HG03457 (cell line): ENCODE data around the gene MYO5A.
"Not testable (repeated sequence)": the region's sequence is repeated elsewhere in the genome, so short reads cannot be mapped to it uniquely, and the experiment has no call there.

ENCODE experiments used
- ATAC-seq: cut with Tn5 transposase; IDR thresholded peaks from one replicate; pipeline ENCODE4 v1.9.1; 2021; ENCODE audit warnings: moderate number of reproducible peaks; ENCODE audit not compliant: unreplicated experiment

MYO5A gene

DNA sequence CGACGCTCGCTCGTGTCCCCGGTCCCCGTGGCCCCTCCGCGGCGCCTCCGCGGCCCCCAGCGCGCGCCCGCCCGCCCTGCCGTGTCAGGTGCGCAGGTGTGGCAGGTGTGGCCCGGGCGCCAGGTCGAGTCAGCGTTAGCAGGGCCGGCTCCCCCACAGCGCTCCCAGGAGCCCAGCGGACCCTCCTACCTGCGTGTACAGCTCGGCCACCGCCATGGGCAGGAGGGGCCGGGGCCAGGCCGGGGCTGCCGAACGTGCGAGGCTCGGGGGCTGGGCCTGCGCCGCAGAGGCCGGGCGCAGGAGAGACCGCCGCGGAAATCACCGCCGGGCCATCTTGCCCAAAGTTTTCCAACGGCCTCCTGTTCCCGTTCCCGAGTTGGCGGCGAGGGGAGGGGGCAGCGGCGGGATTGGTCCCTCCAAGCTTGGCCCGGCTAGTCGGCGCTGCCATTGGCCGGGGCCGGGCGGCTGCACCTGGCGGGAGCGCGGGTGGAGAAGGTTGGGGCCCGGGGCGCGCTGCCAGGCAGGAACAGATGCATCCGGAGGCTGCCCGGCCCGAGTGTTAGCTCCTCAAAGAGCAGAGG, 233.2 kb downstream of the MYO5A start, which contains the start of gene MYO5C:
MYO5C (minus strand) TSS at position 384 of the 581 bp plus-strand sequence; CDS start at position 216, 168 bp downstream.
- no peak for ATAC-seq

DNA sequence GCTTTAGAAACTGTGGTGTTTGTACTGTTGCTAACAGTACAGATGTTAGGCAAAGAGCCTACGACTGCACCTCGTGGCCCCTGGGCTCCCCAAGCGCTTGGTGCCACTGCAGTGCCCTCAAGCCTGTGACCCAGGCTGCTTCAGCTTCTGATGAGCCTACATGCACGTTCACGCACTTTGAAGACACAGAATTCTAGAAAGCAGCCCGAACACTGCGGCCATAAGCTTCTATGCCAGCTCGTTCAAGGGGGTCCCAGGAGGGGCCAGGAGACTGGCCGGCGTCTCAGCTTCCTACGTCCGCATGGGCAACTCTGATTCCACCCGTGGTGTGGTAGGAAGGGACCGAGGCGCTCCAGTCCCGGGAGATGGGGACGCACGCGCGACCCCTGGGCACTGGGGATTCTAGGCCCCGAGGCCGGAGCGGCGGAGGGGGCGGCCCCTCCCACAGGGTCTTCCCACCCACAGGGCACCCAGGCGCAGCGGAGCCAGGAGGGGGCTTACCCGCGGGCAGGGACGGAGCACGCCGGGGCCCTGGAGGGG, 233.7 kb downstream of the MYO5A start:
- ATAC-seq = no peak

DNA sequence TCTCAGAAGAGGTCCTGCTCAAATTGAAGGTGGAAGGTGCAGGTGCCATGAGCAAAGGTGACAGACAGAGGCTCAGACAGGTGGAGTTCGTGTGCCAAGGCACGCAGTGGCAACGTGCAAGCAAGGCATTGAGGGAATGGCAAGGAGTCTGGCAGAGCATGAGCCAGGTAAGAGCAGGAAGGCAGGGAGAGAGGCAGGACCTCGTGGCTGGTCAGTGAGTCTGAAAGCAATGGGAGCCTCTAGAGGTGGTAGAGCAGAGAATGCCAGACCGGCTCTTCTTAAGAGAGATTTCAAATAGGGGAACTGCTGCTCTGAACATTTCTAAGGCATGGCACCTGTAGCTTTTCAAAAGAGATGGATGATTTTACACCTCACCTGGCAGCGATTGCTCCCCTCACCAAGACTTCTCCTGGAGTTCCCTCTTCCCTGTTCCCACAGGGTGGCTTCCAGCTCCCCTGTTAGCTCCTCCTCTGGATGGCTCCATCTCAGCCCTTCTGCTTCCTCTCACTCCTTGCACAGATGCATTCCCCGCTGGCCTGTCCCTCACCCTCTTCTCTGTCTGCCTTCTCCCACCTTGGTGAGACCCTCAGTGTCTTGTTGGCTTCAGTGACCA, 235.8 kb downstream of the MYO5A start:
- ATAC-seq = no peak

DNA sequence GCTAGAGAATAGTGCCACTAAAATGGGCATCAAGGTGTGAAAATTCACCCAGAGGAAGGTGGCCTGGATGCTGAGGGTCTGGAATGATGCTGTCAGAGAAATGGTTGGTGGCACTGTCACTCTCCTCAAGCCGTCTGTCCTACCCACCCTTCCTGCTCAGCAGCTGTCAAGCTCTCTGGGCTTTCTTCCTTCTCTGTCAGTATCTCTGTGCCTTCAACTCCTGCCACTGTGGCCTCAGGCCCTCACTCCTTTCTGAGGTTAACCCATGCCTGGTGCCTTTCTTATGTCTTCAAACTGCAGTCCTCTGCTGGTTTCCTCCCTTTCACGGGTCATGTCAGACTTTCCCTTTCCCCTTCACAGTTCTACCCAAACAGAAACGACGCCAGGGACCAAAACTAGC, 237.5 kb downstream of the MYO5A start:
- ATAC-seq = no peak

DNA sequence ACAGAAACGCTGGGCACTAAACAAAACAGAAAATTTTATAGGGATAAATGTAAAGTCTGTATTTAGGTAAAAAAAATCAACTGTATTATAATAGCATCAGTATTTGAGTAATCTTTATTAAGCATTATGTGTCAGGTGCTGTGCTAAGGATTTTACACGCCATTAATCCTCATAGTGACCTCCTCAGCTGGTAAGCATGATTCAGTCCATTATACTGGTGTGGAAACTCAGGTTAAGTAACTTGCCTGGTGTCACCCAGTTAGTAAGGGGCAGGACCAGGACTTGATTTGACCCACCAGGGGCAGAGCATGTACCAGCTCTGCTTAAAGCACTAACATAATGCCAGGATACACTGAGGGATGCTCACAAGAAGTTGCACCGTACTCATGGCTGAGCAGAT, 237.9 kb downstream of the MYO5A start:
- ATAC-seq = no peak

DNA sequence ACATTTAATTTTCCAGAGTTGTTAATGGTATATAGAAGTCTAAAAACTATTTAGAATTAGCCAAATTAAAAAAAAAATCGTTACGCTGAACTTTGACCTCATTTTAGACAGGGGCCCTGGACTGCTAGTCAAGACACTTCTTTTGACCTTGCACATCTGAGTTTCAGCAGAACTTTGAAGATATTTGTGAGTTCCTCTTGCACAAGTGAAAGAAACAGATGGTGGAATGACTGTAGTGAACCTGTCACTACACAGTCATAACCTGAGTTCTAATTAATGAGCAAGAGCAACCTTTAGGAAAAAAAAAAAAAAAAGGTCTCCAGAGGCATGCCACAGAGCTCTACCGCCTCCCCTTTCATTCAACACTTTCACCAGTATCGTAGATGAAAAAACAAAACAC, 238.4 kb downstream of the MYO5A start:
- no peak for ATAC-seq

DNA sequence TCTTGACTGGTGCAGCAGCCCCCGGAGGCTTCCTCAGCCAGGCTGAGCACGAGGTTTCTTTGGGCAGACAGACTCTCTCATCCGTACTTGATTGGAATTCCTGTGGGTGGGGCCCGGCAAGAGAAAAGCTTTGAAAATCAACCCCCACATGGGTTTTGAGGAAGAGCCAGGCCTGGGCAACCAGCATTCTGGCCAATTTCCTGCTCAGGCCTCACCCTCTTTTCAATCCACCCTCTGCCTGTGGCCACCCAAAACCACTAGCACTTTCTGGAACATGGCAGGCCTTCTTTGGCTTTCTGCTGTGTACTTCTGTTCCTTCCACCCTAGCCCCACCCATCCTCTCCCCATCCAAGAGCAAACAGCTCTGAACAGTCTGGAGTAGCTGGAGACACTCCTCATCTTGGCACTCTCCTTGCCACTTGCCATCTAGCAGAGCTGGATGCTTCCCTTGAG, 239.0 kb downstream of the MYO5A start:
- no peak for ATAC-seq

DNA sequence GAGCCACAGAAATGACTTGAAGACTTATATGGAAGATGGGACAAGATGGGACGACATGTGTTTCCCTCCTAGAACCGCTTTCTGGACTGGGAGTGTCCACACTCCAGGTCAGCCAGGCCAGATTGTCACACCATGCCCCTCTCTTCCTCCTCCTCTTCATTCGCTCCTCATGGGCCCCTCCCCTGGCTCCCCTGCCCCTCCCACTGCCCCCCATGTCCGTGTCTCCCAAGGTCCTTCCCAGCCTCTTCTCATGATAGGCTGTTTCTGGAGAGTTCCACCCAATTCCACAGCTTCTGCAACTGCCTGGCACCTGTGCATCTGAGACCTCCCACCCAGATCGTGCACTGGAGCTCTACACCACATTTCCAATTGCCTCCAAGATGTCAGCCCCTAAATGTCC, 239.7 kb downstream of the MYO5A start:
- no peak for ATAC-seq

DNA sequence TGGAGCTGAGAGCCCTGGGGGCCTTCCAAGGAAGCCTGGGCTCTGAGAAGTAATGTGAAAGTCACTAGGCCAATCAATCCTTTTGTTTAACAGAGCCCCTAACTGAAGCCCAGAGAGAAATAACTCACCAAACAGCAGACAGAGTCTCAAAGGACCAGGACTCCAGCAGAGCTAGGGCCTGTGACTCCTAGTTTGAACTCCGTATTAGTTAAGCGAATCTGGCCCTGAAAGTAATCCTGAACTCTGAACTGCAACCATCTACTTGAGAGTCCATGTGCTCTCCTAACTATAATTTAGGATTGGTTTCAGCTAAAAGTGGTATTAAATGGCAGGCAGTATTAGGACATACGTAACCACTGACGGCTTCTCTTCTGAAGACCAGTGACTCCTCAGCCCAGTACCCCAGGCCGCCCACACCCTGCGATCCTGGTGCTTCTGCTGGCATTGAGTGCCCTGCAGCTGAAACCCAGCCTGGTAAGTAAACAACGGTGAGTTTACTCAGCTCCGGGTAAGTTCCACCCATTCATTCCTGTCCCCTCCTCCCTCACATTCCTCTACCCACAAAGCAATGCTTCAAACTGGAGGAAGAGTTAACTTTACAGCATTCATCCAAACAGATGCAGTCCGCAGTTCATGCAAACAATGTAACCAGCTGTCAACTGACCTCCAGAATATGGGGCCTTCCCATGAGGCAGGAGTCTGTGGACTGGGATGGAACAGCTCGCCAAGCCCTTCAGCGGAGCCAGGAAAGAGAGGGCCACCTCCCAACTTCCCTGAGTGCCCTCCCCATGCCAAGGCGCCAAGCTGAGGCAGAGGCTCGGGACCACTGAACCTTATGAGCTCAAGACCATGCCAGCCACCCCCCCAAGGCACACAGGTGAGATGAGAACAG, 240.4 kb downstream of the MYO5A start:
- ATAC-seq = no peak

DNA sequence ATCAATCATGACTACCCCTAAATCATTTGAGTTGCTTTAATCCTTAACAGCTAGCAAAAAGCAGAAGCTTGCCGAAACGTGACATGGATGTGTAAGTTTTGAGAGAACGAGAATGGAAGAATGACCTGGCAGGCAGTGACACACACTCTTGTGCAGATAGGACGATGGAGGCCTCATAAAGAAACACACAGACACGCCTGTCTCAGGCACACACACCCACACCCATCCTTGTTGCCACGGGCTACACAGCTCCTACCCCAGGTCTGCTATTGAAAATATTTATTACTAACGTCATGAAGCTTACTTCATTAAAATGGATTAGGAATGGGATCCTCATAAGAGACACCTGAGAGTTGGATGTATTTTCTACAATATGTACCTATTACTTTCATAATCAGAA, 241.6 kb downstream of the MYO5A start:
- ATAC-seq = no peak

DNA sequence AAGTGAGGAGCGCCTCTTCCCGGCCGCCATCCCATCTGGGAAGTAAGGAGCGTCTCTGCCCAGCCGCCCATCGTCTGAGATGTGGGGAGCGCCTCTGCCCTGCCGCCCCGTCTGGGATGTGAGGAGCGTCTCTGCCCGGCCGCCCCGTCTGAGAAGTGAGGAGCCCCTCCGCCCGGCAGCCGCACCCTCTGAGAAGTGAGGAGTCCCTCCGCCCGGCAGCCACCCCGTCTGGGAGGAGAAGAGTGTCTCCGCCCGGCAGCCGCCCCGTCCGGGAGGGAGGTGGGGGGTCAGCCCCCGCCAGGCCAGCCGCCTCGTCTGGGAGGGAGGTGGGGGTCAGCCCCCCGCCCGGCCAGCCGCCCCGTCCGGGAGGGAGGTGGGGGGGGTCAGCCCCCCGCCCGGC, 242.7 kb downstream of the MYO5A start:
- not testable (repeated sequence) for ATAC-seq

DNA sequence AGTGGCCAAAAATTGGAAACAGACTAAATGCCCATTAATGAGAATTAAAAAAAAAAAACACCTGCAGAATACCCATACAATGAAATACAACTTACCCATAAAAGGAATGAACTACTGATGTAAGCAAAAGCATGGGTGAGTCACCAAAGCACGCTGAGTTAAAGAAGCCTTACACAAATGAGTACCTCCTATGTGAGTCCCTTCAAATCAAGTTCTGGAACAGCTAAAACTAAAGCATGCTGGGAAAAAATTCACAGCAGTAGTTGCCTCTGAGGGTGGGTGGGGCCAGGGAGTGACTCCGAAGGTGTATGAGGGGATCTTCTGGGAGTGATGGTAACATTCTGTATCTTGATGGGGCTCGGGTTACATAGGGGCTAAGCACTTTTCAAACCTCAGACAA, 244.5 kb downstream of the MYO5A start:
- ATAC-seq = no peak

DNA sequence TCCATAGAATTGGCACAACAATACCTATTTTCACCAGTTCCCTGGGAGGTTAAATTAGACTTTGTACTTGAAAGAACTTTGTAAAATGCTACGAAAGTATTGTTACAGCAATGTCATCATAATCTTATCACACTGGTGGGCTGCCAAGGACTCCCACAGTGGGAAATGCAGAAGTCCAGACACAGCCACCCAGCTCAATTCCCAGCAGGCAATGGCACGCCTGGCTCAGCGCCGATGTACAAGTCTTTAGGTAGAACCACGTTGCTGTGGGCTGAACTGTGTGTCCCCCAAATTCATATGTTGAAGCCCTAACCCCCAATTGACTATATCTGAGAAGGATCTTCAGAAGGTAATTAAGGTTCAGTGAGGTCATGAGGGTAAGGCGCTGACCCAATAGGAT, 245.4 kb downstream of the MYO5A start:
- ATAC-seq = no peak

DNA sequence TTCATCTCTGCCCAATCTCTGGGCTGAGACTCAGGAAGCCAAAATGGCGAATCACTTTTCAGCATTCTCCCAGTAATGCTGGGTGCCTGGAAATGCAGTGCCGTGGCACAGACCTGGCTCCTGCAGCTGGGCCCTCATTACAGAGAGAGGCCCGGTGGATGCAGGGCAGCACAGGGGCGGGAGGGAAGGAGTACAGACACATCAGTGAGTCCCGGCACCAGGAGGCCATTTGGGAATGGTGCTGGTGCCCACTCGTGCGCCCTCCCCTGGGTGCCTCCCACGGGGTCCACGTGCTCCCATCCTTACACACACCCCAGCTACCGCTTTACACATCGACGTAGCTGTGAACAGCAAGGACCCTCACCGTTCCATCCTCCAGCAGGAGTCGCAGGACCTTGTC, 246.3 kb downstream of the MYO5A start:
- ATAC-seq = no peak

DNA sequence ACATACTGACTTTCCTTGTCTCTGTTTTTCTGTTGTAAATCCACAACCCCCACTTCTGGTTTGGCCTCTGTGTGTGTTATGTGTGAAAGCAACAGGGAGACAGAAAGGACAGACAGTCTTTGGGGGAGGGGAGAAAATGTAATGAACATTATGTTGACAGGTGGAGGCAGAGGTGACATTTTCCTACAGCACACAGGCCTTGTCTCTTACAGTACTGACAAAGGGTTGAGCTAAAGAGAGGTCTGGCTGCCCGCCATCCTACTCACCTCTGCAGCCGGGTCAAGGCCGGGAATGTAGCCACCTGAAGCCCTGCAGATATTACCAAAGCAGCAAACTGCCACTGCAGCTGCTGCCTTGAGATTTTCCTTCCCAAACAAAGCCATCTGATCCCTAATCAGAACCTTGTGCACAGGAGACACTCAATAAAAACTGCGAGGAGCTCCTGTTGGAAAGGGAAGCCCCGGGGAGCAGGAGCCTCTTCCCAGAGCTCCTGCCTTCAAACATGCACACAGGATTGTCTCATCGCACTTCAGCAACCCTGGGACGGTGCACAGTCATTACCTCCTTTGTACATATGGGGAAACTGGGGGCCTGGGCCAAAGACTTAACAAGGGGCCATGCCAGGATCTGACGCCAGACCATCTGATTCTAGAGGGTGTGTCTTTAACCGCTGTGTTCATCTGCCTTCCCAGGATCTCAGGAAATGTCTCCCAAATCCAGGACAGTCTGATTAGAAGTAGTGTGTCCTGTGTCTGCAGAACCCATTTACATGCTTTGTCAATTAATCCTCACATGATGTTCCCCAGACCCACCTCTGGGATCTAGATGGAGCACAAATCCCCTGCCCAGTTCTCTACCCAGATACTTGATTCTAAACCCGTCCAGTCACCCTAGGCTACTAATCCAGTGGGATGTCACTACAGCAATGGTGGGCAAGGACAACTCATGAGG, 247.3 kb downstream of the MYO5A start:
- ATAC-seq = no peak

DNA sequence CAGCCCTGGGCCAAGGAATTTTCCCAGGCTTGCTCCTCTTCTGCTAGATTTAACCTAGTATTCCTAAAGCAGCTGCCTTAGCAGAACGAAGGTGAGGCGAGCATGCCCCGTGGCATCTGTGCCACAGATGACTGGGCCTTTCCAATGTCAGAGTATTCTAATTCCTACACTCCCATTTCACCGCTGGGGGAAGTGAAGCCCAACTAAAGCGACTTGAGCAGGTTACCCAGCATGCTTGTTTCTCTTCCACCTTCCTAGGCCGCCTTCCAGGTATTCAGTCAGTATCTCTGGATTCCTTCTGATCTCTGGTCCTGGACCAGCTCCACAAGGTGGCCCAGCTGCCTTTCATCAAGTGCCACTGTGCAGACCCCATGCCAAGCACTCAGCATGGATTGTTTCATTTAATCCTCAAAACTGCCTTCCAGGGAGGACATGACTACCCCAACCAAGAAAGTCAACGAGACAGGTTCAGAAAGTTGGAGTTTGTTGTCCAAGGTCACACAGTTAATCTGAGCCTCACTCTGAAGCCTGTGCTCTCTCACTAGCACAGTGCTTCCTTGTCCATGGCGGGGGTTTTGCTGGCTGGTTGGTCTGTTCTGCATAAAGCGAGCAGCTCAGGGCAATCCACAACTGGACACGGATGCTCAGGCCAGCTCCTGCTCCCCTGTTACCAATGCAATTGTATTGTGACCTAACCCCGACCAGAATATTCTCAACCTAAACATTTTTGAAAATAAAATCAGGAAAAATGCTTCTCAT, 248.2 kb downstream of the MYO5A start:
- no peak for ATAC-seq

DNA sequence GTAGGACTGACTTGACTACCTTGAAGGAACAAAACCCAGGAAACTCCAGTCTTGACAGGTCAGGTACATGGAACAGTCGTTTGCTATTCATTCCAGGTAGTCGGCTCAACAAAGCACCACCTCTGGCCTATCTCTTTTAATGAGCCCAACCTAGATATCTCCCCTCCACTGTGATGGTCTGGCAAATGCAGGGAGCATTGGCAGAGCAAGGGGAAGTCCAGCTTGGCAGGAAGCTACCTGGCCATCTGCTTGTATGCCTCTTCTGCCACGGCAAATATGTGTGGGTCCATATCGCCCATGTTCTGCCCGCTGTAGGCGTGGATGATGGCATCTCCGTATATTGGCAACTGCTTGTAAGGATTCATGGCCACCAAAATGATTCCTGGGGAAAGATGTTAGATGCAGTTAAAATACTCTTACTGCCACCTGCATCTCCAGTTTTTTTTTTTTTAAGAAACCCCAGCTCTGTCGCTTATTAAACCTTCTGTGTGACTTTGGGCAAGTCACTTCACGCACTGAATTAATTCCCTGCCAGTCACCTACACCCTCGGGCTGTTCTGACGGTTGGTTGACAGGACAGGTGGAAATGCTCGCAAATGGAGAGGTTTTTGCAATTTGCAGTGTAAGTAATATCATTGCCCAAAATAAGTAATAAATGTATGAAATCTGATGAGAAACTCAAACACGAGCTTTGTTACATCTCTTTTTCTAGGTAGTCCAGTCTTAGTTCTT, 249.9 kb downstream of the MYO5A start:
- no peak for ATAC-seq

DNA sequence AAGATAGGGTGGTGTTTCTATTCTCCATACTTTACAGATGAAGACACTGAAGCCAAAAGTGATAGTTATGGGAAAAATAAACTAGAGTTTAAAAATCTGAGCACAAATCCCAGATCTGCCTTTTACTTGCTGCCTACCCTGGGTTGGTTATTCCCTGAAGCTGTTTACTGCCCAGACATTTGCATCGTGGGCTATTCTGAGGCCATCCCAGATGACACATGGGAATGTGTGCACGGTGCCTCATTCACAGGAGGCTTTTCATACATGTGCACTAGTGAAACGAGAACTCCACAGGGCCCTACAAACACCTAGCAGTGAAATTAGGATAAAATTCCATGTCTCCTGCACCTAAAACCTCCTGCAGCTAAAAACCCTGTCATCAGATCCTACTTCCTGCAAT, 250.5 kb downstream of the MYO5A start:
- no peak for ATAC-seq

DNA sequence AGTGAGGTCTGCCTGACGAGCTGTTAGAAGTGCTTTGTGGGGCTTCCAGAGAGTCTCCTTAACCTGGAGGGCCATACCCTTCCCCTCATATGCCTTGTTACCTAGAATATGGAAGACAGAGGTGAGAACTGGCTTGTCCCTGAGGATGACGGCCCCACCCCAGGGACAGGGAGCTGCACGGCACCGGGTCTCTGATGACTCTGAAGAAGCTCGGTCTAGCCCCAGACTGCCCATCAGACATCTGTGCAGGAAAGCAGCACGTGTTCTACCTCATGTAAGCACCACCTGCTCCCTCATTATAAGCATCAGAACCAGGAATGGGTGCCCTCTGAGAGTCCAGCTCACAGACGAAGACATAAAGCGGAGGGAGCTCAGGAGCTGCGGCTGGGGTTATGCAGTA, 251.1 kb downstream of the MYO5A start:
- ATAC-seq = no peak
